ENCODE data around the gene DDR1. TPM values are rescaled to one million over a fixed set of nuclear protein-coding genes. Genes with fewer than 3 reads are reported as not detected.

DDR1 gene
- total RNA-seq, 1 experiment from 2014 or later, result 108 TPM

DNA sequence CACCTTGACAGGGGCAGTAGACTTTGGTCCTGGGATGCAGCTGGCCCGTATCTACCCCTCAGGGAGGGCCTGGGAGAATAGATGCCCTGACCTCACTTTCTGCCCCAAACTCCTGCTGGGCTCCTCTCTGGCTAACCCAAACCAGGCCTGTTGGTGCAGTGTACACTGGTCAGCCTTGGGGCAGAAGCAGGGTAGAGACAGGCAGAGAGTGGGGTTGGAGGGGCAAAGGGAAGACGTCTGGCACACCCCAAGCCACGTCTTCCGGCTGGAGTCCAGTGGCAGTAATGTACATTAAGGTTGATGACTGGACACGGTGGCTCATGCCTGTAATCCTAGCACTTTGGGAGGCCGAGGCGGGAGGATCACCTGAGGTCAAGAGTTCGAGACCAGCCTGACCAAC, 9.3 kb downstream of the DDR1 start:
- intact Hi-C loops (cut with micrococcal nuclease), result no loop called here
- BruUV-seq (replicated peaks), result no TSS peak
- Histone ChIP-seq H3K4me2 (ENCODE audit: low read length) (no peak overlapping the region), H3F3A (ENCODE audit: low read length, unreplicated experiment) (no peaks in the 10 kb centered on the region), H3K4me3 (ENCODE audit: low read length) (no peak overlapping the region), H3K9me3 (ENCODE audit: low read length) (no peaks in the 10 kb centered on the region), H3K27me3 (ENCODE audit: low read length) (no peaks in the 10 kb centered on the region), H2AFZ (ENCODE audit: low read length) (no peak overlapping the region), H3K4me1 (ENCODE audit: insufficient read depth, low read length) (0 out of 2 replicates have a peak, but pooled peaks cover under 1% of the 10 kb centered on the region), H3K36me3 (ENCODE audit: low read depth, low read length) (peaks cover 56% of the 10 kb centered on the region), H3K9ac (ENCODE audit: low read length) (no peak overlapping the region), H3K27ac (ENCODE audit: low read length) (no peak overlapping the region), H3K79me2 (ENCODE audit: low read length) (peaks cover 9% of the 10 kb centered on the region), H3K9me2 (replicated peaks; ENCODE audit: low read length) (no peaks in the 10 kb centered on the region), H4K20me1 (ENCODE audit: low read length) (peaks cover 3% of the 10 kb centered on the region; the same call in 1 of the 2 replicates)
- ChIA-PET POLR2A (ENCODE audit: unreplicated experiment) (no interaction called here), CTCF (no interaction called here)
- ATAC-seq, result no peak
- no peak for DNase-seq
- TF ChIP-seq EZH2 (IDR thresholded peaks at IDR 0.05; ENCODE audit: low read length, unreplicated experiment) (no peak), CTCF (conservative IDR thresholded peaks at IDR 0.05; ENCODE audit: low read depth, low read length) (no peak)

DNA sequence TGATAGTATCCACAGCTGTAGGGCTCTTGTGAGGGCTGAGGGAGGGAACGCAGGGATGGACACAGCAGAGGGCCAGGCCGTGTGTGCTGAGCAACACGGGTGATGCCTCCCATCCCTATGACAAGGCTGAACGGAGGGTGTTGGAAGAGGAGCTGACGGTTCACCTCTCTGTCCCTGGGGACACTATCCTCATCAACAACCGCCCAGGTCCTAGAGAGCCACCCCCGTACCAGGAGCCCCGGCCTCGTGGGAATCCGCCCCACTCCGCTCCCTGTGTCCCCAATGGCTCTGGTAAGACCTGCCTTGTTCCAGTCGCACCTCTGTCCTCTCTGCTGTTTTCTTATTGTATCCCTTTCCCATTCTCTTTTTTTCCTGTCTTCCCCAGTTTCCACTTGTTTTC, 10.1 kb downstream of the DDR1 start:
- Histone ChIP-seq H3K9me3 (ENCODE audit: low read length) (no peaks in the 10 kb centered on the region), H3K27ac (ENCODE audit: low read length) (no peak overlapping the region), H3K79me2 (ENCODE audit: low read length) (peaks cover 2% of the 10 kb centered on the region), H2AFZ (ENCODE audit: low read length) (no peak overlapping the region), H3F3A (ENCODE audit: low read length, unreplicated experiment) (no peaks in the 10 kb centered on the region), H3K4me3 (ENCODE audit: low read length) (no peak overlapping the region), H4K20me1 (ENCODE audit: low read length) (no peaks in the 10 kb centered on the region), H3K9ac (ENCODE audit: low read length) (no peak overlapping the region), H3K36me3 (ENCODE audit: low read depth, low read length) (peaks cover 53% of the 10 kb centered on the region), H3K4me2 (ENCODE audit: low read length) (no peak overlapping the region), H3K27me3 (ENCODE audit: low read length) (no peaks in the 10 kb centered on the region), H3K4me1 (ENCODE audit: insufficient read depth, low read length) (no peaks in the 10 kb centered on the region), H3K9me2 (replicated peaks; ENCODE audit: low read length) (no peaks in the 10 kb centered on the region)
- ATAC-seq (no peak), DNase-seq (no peak)
- intact Hi-C loops (cut with micrococcal nuclease), result no loop called here
- no TSS peak for BruUV-seq (replicated peaks)
- ChIA-PET POLR2A (ENCODE audit: unreplicated experiment) (no interaction called here), CTCF (no interaction called here)
- TF ChIP-seq CTCF (conservative IDR thresholded peaks at IDR 0.05; ENCODE audit: low read depth, low read length) (no peak), EZH2phosphoT487 (IDR thresholded peaks at IDR 0.05; ENCODE audit: borderline replicate concordance, low read length) (no peak), EZH2 (IDR thresholded peaks at IDR 0.05; ENCODE audit: low read length, unreplicated experiment) (no peak)

DNA sequence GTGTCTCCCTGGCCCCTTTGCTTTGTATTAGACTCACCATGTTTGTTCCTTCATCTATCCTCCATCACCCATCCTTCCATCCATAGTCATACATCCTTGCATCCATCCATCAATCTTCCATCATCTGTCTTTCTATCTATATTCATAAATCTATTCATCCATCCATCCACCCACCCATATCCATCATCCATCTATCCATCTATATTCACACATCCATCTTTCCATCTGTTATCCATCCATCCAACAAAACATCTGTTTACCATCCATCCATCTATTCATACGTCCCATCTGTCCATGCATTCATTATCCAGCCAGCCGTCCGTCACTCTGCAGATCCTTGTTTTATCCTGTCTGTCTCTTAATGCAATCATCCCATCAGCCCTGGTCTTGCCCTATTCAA, 10.6 kb downstream of the DDR1 start:
- no TSS peak for BruUV-seq (replicated peaks)
- Histone ChIP-seq H2AFZ (ENCODE audit: low read length) (no peak overlapping the region), H3K36me3 (ENCODE audit: low read depth, low read length) (peaks cover 54% of the 10 kb centered on the region), H3K9ac (ENCODE audit: low read length) (no peak overlapping the region), H3K9me2 (replicated peaks; ENCODE audit: low read length) (no peaks in the 10 kb centered on the region), H3K9me3 (ENCODE audit: low read length) (no peaks in the 10 kb centered on the region), H3K27ac (ENCODE audit: low read length) (no peak overlapping the region), H3K4me3 (ENCODE audit: low read length) (no peak overlapping the region), H3K4me1 (ENCODE audit: insufficient read depth, low read length) (no peaks in the 10 kb centered on the region), H3K27me3 (ENCODE audit: low read length) (no peaks in the 10 kb centered on the region), H3F3A (ENCODE audit: low read length, unreplicated experiment) (no peaks in the 10 kb centered on the region), H4K20me1 (ENCODE audit: low read length) (no peaks in the 10 kb centered on the region), H3K79me2 (ENCODE audit: low read length) (no peaks in the 10 kb centered on the region), H3K4me2 (ENCODE audit: low read length) (no peak overlapping the region)
- TF ChIP-seq EZH2 (IDR thresholded peaks at IDR 0.05; ENCODE audit: low read length, unreplicated experiment), result no peak
- no peak for TF ChIP-seq EZH2phosphoT487 (IDR thresholded peaks at IDR 0.05; ENCODE audit: borderline replicate concordance, low read length)
- no peak for TF ChIP-seq CTCF (conservative IDR thresholded peaks at IDR 0.05; ENCODE audit: low read depth, low read length)
- no peak for ATAC-seq
- DNase-seq, result no peak
- CTCF ChIA-PET, result no interaction called here
- POLR2A ChIA-PET (ENCODE audit: unreplicated experiment), result no interaction called here
- intact Hi-C loops (cut with micrococcal nuclease), result no loop called here

All from PC-3 (cell line).